Lower lobe of right lung (tissue), 2 donors: ENCODE results near the gene MRPL11. TPM values are rescaled to one million over a fixed set of nuclear protein-coding genes. Genes with fewer than 3 reads are reported as not detected.

ENCODE experiments used
- ATAC-seq, 2 donors: fragments of 200-7000 bp; cut with Tn5 transposase; one replicate each; pipeline ENCODE4 v1.9.1; 2020 to 2022; ENCODE audit warnings: mild to moderate bottlenecking in 2 of 2, moderate library complexity in 2 of 2
- DNase-seq: peaks from one replicate; pipeline ENCODE4 v3.0.0-alpha.2; 2020
- H3K27ac ChIP-seq: fragments of 200-600 bp; one replicate; pipeline ENCODE4 v1.8.0; 2022
- H3K27me3 ChIP-seq: fragments of 200-600 bp; one replicate; pipeline ENCODE4 v1.8.0; 2022; ENCODE audit warnings: low read depth
- H3K36me3 ChIP-seq: fragments of 200-600 bp; one replicate; pipeline ENCODE4 v1.8.0; 2022; ENCODE audit warnings: mild to moderate bottlenecking
- H3K4me1 ChIP-seq: fragments of 200-600 bp; one replicate; pipeline ENCODE4 v1.8.0; 2022
- H3K4me3 ChIP-seq: fragments of 200-600 bp; one replicate; pipeline ENCODE4 v1.8.0; 2022; ENCODE audit warnings: mild to moderate bottlenecking
- H3K9me3 ChIP-seq: fragments of 200-600 bp; one replicate; pipeline ENCODE4 v1.8.0; 2022
- CTCF ChIP-seq: fragments of 200-600 bp; IDR thresholded peaks from one replicate; pipeline ENCODE4 v1.8.0; 2022; ENCODE audit warnings: antibody characterized with exemption, mild to moderate bottlenecking
- intact Hi-C: fragments of 100-400 bp; cut with DNase I; formaldehyde crosslinking; loops from one replicate; pipeline ENCODE4 v1.11.0; 2022
- total RNA-seq: library from RNA; stranded (reverse); fragmentation: NEBNext Ultra II Directional; extraction: Animal tissue kit (Norgen Biotek cat#: 25700); gene quantifications from one replicate; pipeline ENCODE4 v1.2.1, GENCODE V29; 2021
- donor health status: DM: no; HTN: yes; CAD: no; lungs with severe emphysema.

MRPL11 gene
- total RNA-seq, 1 donor from 2014 or later, result 32.7 TPM

GRCh38 chr11:66478729-66479393, 40.2 kb upstream of the MRPL11 start:
- no peak for DNase-seq
- H3K27ac ChIP-seq, result peak overlapping the region; percentile 92
- H3K4me1 ChIP-seq, result peaks cover 17% of the 10 kb centered on the region
- peaks cover 37% of the 10 kb centered on the region for H3K36me3 ChIP-seq
- intact Hi-C loops, result no loop called here
- H3K4me3 ChIP-seq, result peak overlapping the region; percentile 75
- no peak for ATAC-seq
- no peaks in the 10 kb centered on the region for H3K27me3 ChIP-seq
- no peaks in the 10 kb centered on the region for H3K9me3 ChIP-seq
- TF ChIP-seq CTCF, result peak; percentile 69

- no peak for TF ChIP-seq CTCF
- peaks cover 42% of the 10 kb centered on the region for H3K36me3 ChIP-seq
- H3K27me3 ChIP-seq, result no peaks in the 10 kb centered on the region
- no peaks in the 10 kb centered on the region for H3K9me3 ChIP-seq
- DNase-seq (no peak), ATAC-seq (no peak)
- intact Hi-C loops, result no loop called here
- H3K27ac ChIP-seq, result no peak overlapping the region
- H3K4me1 ChIP-seq, result peaks cover 17% of the 10 kb centered on the region
- no peak overlapping the region for H3K4me3 ChIP-seq
Observed at GRCh38 chr11:66477263-66478201, 38.9 kb upstream of the MRPL11 start.

GRCh38 chr11:66476841-66477251, 38.2 kb upstream of the MRPL11 start:
- H3K9me3 ChIP-seq, result no peaks in the 10 kb centered on the region
- no peak overlapping the region for H3K4me3 ChIP-seq
- peaks cover 17% of the 10 kb centered on the region for H3K4me1 ChIP-seq
- no peaks in the 10 kb centered on the region for H3K27me3 ChIP-seq
- DNase-seq, result no peak
- peaks cover 42% of the 10 kb centered on the region for H3K36me3 ChIP-seq
- intact Hi-C loops, result no loop called here
- TF ChIP-seq CTCF, result no peak
- no peak overlapping the region for H3K27ac ChIP-seq
- no peak for ATAC-seq

GRCh38 chr11:66476173-66476840, 37.7 kb upstream of the MRPL11 start:
- Histone ChIP-seq H3K4me1 (peaks cover 17% of the 10 kb centered on the region), H3K27me3 (no peaks in the 10 kb centered on the region), H3K27ac (no peak overlapping the region), H3K9me3 (no peaks in the 10 kb centered on the region), H3K4me3 (no peak overlapping the region), H3K36me3 (peaks cover 46% of the 10 kb centered on the region)
- no peak for ATAC-seq
- TF ChIP-seq CTCF, result no peak
- DNase-seq, result no peak
- intact Hi-C loops, result no loop called here

- H3K27me3 ChIP-seq, result no peaks in the 10 kb centered on the region
- DNase-seq, result no peak
- H3K4me3 ChIP-seq, result no peak overlapping the region
- TF ChIP-seq CTCF, result no peak
- intact Hi-C loops, result no loop called here
- no peak for ATAC-seq
- H3K27ac ChIP-seq, result no peak overlapping the region
- H3K4me1 ChIP-seq, result peaks cover 9% of the 10 kb centered on the region
- peaks cover 50% of the 10 kb centered on the region for H3K36me3 ChIP-seq
- H3K9me3 ChIP-seq, result no peaks in the 10 kb centered on the region
Observed at GRCh38 chr11:66475349-66476172, 36.9 kb upstream of the MRPL11 start.
